ENCODE results near the gene MACROH2A2.
"Not testable (repeated sequence)": the region's sequence is repeated elsewhere in the genome, so short reads cannot be mapped to it uniquely, and the experiment has no call there.

GRCh38 chr10:70159366-70159765, 106.7 kb downstream of the MACROH2A2 start:
- not testable (repeated sequence) for TF ChIP-seq CTCF (IDR thresholded peaks at IDR 0.05); POLR2A (IDR thresholded peaks at IDR 0.05; ENCODE audit: low read depth); POLR2AphosphoS5 (IDR thresholded peaks at IDR 0.05)

All from esophagus muscularis mucosa (tissue), 3 donors.